SU-DHL-6 (cell line): ENCODE measurements around the gene UPK2.

Source experiments
- CTCF ChIP-seq: fragments of 200-600 bp; sonication (generic); IDR thresholded peaks from one replicate; pipeline ENCODE4 v1.5.1; 2017; ENCODE audit warnings: antibody characterized with exemption, mild to moderate bottlenecking, low read length, moderate library complexity; ENCODE audit not compliant: insufficient read depth, poor library complexity, severe bottlenecking
- EZH2phosphoT487 ChIP-seq: fragments of 200-600 bp; sonication (generic), shearing (Covaris generic); conservative IDR thresholded peaks from 2 replicates; pipeline ENCODE4 v1.6.1; 2018; ENCODE audit warnings: mild to moderate bottlenecking, antibody characterized with exemption, low read length, moderate library complexity, mixed read lengths

DNA sequence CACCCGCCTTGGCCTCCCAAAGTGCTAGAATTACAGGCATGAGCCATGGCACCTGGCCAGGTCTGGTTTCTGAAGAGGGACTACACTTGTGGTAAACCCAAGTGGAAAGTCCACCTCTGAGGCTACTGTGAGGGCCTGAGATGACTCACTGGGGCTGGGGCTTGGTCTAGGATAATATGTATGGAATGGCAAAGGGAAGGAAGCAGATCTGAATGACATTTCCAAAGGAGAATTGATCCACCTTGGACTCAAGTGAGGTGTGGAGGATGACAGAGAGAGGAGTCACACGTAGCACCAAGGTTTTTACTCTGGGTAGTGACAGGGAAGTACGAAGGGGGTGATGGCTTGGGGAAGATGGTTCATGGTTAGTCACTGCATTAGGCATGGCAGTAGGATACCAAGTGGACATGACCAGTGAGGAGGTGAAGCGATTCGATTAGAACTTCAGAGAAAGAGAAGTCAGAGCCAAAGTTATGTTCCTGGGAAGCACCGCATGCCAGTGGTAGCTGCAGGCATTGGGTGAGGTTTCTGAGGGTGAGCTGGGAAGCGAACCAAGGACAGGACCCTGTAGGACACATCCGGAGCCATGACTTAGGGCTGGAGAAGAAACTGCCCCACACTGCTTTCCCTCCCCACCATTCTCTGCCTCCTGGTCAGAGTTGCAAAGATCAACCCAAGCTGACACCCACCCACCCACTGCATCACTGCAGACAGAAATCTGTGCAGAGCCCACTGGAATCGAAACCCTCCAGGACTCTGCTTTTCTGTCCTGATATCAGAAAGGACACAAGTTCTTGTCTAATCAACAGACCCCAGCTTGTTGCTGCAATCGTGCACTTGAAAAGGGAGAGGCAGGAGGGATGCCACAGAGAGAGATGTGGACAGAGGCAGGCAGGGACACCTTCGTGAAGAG is 17.4 kb upstream of the UPK2 start:
- TF ChIP-seq CTCF (no peak), EZH2phosphoT487 (no peak)
